GM19463 (cell line): ENCODE results near the gene PLAGL1.

ENCODE experiments used
- ATAC-seq: cut with Tn5 transposase; IDR thresholded peaks from one replicate; pipeline ENCODE4 v1.9.1; 2021; ENCODE audit warnings: mild to moderate bottlenecking, moderate library complexity; ENCODE audit not compliant: unreplicated experiment

PLAGL1 gene

GRCh38 chr6:143967706-143968376 is 40.2 kb downstream of the PLAGL1 start:
- ATAC-seq = no peak

- no peak for ATAC-seq
Measured at GRCh38 chr6:143966312-143966711, 41.7 kb downstream of the PLAGL1 start.

- ATAC-seq = no peak
Measured at GRCh38 chr6:143965503-143966171, 42.4 kb downstream of the PLAGL1 start.

- no peak for ATAC-seq
Measured at GRCh38 chr6:143964674-143965081, 43.4 kb downstream of the PLAGL1 start.

GRCh38 chr6:143963158-143963919 is 44.7 kb downstream of the PLAGL1 start:
- no peak for ATAC-seq

- ATAC-seq = no peak
Measured at GRCh38 chr6:143961886-143962878, 45.9 kb downstream of the PLAGL1 start.

- no peak for ATAC-seq
Measured at GRCh38 chr6:143961066-143961465, 47.0 kb downstream of the PLAGL1 start.

- ATAC-seq = no peak
Measured at GRCh38 chr6:143959927-143960326, 48.1 kb downstream of the PLAGL1 start.

GRCh38 chr6:143958839-143959399 is 49.1 kb downstream of the PLAGL1 start:
- ATAC-seq = no peak

- ATAC-seq = no peak
Measured at GRCh38 chr6:143957679-143958274, 50.3 kb downstream of the PLAGL1 start.

- no peak for ATAC-seq
Measured at GRCh38 chr6:143955971-143956370, 52.1 kb downstream of the PLAGL1 start.

- no peak for ATAC-seq
Measured at GRCh38 chr6:143953922-143954321, 54.1 kb downstream of the PLAGL1 start.

GRCh38 chr6:143952947-143953701 is 54.9 kb downstream of the PLAGL1 start:
- ATAC-seq = no peak

- no peak for ATAC-seq
Measured at GRCh38 chr6:143952060-143952778, 55.8 kb downstream of the PLAGL1 start.

GRCh38 chr6:143950875-143951274 is 57.2 kb downstream of the PLAGL1 start:
- ATAC-seq = no peak

GRCh38 chr6:143949962-143950361 is 58.1 kb downstream of the PLAGL1 start:
- ATAC-seq = no peak

GRCh38 chr6:143949535-143949934 is 58.5 kb downstream of the PLAGL1 start:
- ATAC-seq = no peak

GRCh38 chr6:143948208-143948607 is 59.9 kb downstream of the PLAGL1 start:
- no peak for ATAC-seq
